Thymus (tissue), 11 donors: ENCODE results near the gene SLC4A8. TPM values are rescaled to one million over a fixed set of nuclear protein-coding genes. Genes with fewer than 3 reads are reported as not detected.

ENCODE experiments used
- DNase-seq, 9 donors: peaks; one replicate each; pipeline ENCODE4 v3.0.0-alpha.2; 2013; ENCODE audit warnings: low spot score in 9 of 9, low read depth in 6 of 9, missing footprints in 1 of 9
- H3K27ac ChIP-seq, 2 donors: one replicate each; pipeline ENCODE4 v1.5.1; 2013; ENCODE audit warnings: control low read depth in 1 of 2, low read depth in 1 of 2, low read length in 1 of 2, mild to moderate bottlenecking in 1 of 2, moderate library complexity in 1 of 2
- H3K27me3 ChIP-seq, 2 donors: one replicate each; pipeline ENCODE4 v1.5.1; 2013; ENCODE audit warnings: low read length in 1 of 2; ENCODE audit not compliant: control insufficient read depth in 2 of 2, insufficient read depth in 1 of 2
- H3K36me3 ChIP-seq, 2 donors: one replicate each; pipeline ENCODE4 v1.5.1; 2013; ENCODE audit warnings: low read length in 1 of 2, mild to moderate bottlenecking in 1 of 2, moderate library complexity in 1 of 2; ENCODE audit not compliant: control insufficient read depth in 2 of 2, insufficient read depth in 2 of 2
- H3K4me1 ChIP-seq, 2 donors: one replicate each; pipeline ENCODE4 v1.5.1; 2013; ENCODE audit warnings: low read length in 2 of 2; ENCODE audit not compliant: control insufficient read depth in 2 of 2, insufficient read depth in 2 of 2
- H3K4me3 ChIP-seq, 2 donors: one replicate each; pipeline ENCODE4 v1.5.1; 2013; ENCODE audit warnings: low read length in 2 of 2, control low read depth in 1 of 2, mild to moderate bottlenecking in 1 of 2
- H3K9me3 ChIP-seq, 2 donors: one replicate each; pipeline ENCODE4 v1.5.1; 2013; ENCODE audit warnings: low read length in 1 of 2, mild to moderate bottlenecking in 1 of 2; ENCODE audit not compliant: control insufficient read depth in 2 of 2, insufficient read depth in 1 of 2
- WGBS: extraction: QIAGEN DNeasy Blood & Tissue Kit; methylation state at CpG from one replicate; pipeline ENCODE4 v1.1.7; 2013; 5-methylcytosine and 5-hydroxymethylcytosine counted together
- polyA plus RNA-seq: library from polyadenylated mRNA; stranded (reverse); fragments of 200-250 nt; gene quantifications from one replicate; pipeline ENCODE4 v1.2.3, GENCODE V29; 2013
- total RNA-seq: library from RNA; stranded (reverse); fragments of 120-200 nt; gene quantifications from one replicate; pipeline ENCODE4 v1.2.4, GENCODE V29; 2013
- donor health status: healthy.

SLC4A8 gene
- total and polyA plus RNA-seq, 2 donors = 1.2 to 1.7 TPM

DNA sequence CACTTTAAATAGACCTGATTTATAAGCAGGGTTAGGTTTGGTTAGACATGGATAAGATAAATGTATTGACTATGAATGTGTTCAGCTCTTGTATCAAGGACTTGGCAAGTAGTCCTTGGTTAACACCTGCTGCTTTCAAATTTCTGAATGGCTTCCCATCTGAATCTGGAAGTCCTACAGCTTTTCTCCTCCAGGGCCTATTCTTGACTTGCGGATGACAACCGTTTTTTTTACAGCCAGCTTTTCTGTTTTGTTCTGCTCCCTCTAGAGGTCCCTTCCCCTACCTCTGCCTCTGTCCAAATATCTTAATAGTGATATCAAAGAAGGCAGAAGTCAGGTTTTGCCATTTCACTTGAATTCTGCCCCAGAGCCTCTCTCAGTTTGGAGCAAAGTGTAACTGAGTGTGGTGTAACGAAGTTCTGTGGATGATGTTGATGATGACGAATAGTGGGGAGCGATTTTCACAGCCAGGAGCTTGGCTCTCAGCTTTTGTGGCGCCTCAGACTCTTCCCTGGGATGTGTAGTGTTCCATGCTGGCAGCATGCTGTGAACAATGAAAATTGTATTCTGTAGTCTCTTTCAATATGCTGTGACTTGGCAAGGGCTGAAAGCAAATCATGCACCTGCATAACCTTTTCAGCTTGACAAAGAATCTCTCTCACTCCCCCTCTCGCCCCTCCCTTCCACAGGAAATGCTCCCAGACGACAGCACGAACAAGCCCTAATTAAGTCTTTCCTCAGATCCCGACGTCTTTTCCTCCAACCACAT is 5.0 kb upstream of the SLC4A8 start:
- H3K27ac ChIP-seq = peak overlapping the region in 1 of 2 donors; percentile 60
- WGBS = 40% methylated on average over 11 of the region's 11 CpGs
- H3K4me3 ChIP-seq = no peak overlapping the region
- no peaks in the 10 kb centered on the region for H3K36me3 ChIP-seq
- no peaks in the 10 kb centered on the region for H3K9me3 ChIP-seq
- H3K4me1 ChIP-seq = peaks cover 19 to 29% of the 10 kb centered on the region in 2 donors
- peak in 6 of 9 donors; percentile 16 to 73 (median 44) for DNase-seq
- H3K27me3 ChIP-seq = peaks cover 0 to 6% of the 10 kb centered on the region in 2 donors

DNA sequence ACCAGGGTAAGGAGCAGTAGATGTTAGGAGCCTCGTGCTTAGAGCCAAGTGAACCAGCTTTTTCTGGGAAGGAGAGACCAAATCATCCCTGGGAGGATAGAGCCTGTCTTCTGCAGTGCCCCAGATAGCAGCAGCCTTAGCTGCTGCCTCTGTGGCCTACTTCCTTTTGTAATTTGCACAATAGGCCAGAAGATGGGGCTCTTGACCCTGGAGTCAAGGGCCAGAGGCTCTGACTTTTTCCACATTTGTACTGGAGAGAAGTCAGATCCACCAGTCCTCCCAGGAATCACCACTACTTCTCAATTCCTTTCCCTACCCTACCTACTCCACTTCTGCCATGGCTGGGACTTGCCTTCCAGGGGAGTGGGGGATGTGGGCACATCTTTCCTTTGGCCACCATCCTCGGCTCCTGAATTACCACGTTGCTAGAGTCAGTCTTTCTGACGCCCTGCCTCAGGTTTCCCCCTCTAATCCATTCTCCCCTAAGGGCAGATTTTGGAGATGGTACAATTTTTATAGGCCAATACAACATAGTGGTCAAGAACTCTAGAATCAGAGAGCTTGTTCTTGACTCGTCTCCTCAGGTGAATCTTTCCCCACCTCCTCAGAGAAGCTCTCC is 3.3 kb upstream of the SLC4A8 start:
- peak; percentile 33 to 82 (median 57) for DNase-seq
- Histone ChIP-seq H3K27me3 (peaks cover 4 to 19% of the 10 kb centered on the region in 2 donors), H3K4me1 (peaks cover 26 to 36% of the 10 kb centered on the region in 2 donors), H3K36me3 (no peaks in the 10 kb centered on the region), H3K27ac (no peak overlapping the region), H3K4me3 (no peak overlapping the region), H3K9me3 (no peaks in the 10 kb centered on the region)
- 81% methylated on average over 5 of the region's 5 CpGs for WGBS

DNA sequence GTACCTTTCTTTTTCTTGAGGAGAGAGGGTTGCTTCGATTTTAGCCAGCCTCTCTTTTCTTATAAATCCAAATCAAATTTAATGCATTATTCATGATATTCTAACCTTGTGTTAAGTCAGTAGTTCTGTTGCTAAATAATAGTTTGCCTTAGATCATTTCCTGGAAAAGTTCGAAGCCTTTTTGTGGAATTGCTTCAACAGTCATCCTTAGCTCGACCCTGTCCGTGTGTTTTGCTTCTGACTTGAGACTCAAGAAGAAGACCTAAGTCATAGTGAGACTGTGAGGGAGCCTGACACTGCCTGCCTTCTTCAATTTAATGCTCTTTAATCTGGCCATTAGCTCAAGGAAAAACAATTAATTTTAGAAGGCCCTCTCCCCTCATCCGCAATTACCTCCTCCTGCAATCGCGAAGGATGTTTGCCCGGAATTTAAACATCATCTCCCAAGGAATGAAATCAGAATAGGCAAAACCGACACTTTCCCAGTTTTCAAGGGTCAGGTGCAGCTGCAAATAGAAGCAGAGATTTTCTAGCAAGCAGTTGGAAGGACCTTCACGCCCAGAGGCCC is 453 bp upstream of the SLC4A8 start:
- peaks cover 4 to 19% of the 10 kb centered on the region in 2 donors for H3K27me3 ChIP-seq

DNA sequence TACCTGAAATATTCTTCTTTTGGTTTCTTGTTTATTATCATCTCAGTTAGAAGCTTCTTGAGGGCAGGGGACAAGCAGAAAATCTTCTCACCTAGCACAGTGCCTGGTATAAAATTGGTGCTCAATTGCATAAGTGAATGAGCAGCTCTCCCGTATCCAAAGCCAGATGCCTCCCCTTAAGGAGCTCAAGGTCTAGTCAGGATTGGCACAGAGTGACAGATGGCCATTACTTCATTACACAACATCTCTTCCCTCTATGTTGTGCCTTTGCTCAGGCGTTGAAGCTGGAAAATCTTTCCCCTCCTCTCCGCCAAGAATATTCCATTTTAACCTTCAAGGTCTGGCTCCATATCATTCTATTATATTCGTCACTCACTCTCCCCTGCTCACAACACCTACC is 3.6 kb downstream of the SLC4A8 start:
- no peak for DNase-seq
- Histone ChIP-seq H3K9me3 (no peaks in the 10 kb centered on the region), H3K4me3 (no peak overlapping the region), H3K27me3 (peaks cover 4 to 19% of the 10 kb centered on the region in 2 donors), H3K36me3 (no peaks in the 10 kb centered on the region), H3K27ac (no peak overlapping the region), H3K4me1 (peaks cover 12% of the 10 kb centered on the region in 2 donors)
- WGBS = 97% methylated on average over 4 of the region's 4 CpGs

More for the DNA sequence above, 453 bp upstream of the SLC4A8 start:
- no peak for DNase-seq
- Histone ChIP-seq H3K27ac (no peak overlapping the region), H3K4me1 (peaks cover 26 to 31% of the 10 kb centered on the region in 2 donors), H3K4me3 (peak overlapping the region; percentile 48 to 63), H3K36me3 (no peaks in the 10 kb centered on the region), H3K9me3 (no peaks in the 10 kb centered on the region)
- WGBS = 40% methylated on average over 10 of the region's 10 CpGs

DNA sequence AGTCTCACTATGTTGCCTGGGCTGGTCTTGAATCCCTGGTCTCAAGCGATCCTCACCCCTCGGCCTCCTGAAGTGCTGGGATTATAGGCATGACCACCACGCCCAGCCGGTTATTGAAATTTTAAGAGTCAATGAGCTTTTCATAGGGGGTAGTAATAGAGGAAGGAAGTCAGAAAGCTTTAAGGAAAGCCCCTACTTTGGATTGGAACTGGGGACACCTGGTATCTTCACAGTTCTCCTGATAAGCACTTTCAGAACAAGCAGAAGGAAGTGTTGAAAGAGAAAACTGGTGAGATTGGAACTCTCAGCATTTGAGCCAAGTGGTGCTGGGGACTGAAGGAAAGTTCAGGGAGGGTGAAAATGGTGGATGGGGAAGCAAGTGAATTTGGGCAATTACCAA is 5.1 kb downstream of the SLC4A8 start:
- DNase-seq = no peak
- H3K4me3 ChIP-seq = no peak overlapping the region
- H3K27me3 ChIP-seq = peaks cover 4 to 12% of the 10 kb centered on the region in 2 donors
- no peak overlapping the region for H3K27ac ChIP-seq
- 98% methylated on average over 4 of the region's 4 CpGs for WGBS
- H3K36me3 ChIP-seq = no peaks in the 10 kb centered on the region
- H3K9me3 ChIP-seq = no peaks in the 10 kb centered on the region
- peaks cover 5 to 6% of the 10 kb centered on the region in 2 donors for H3K4me1 ChIP-seq

DNA sequence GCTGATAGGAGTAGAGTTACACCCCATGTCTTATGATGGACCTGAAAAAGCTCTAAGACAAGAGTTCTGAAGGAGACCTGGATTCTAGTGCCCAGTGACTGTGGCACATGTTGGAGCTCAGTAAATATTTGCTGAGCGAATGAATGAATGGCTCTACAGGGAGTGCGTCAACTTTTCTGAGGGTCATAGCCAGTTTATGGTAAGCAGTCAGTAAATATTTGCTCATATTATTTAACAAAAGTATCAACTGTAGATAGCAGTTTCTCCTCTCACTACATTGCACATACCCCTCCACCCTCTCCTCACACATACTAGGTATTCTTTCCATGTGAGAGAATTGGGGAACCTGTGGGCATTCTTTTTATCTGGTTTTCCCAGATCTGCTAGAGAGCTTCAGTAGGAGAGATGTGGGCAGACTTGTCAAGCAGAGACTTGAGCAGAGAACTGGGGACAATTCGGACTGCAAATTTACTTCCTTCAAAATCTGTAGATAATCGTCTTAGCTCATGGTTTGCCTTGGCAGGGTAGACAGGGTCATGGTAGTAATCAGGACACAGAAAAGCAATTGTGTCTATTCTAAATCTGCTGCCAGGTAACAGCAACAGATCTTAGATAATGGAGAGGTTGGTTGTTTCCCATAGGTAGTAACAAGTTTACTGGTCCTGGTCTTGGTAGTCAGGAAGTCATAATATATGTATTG is 5.7 kb downstream of the SLC4A8 start:
- Histone ChIP-seq H3K27ac (no peak overlapping the region), H3K27me3 (peaks cover 1 to 6% of the 10 kb centered on the region in 2 donors), H3K4me3 (no peak overlapping the region), H3K36me3 (no peaks in the 10 kb centered on the region), H3K9me3 (no peaks in the 10 kb centered on the region), H3K4me1 (no peaks in the 10 kb centered on the region)
- 72% methylated on average over 4 of the region's 4 CpGs for WGBS
- no peak for DNase-seq

DNA sequence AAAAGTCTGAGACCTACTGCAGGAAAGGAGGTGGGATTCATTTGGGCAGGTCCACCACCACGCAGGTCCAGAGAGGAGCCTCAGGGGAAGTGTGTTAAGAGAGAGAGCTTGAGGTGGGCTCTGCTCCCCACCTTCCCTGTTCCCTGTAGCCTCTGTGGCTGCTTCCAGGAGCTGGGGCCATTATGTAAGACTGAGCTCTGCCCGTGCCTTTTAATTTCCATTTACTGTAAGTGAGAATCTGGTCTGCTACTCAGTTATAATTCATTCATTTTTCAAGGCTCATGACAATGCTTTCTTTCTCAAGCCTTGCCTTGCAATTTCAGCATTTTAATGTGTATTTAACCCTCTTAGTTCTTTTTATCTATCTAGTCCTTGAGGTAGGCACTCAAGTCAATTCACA is 8.3 kb downstream of the SLC4A8 start:
- no peaks in the 10 kb centered on the region for H3K36me3 ChIP-seq
- H3K27me3 ChIP-seq = no peaks in the 10 kb centered on the region
- no peak overlapping the region for H3K4me3 ChIP-seq
- H3K9me3 ChIP-seq = no peaks in the 10 kb centered on the region
- H3K4me1 ChIP-seq = no peaks in the 10 kb centered on the region
- WGBS = 96% methylated on average over 2 of the region's 2 CpGs
- no peak for DNase-seq
- H3K27ac ChIP-seq = no peak overlapping the region

DNA sequence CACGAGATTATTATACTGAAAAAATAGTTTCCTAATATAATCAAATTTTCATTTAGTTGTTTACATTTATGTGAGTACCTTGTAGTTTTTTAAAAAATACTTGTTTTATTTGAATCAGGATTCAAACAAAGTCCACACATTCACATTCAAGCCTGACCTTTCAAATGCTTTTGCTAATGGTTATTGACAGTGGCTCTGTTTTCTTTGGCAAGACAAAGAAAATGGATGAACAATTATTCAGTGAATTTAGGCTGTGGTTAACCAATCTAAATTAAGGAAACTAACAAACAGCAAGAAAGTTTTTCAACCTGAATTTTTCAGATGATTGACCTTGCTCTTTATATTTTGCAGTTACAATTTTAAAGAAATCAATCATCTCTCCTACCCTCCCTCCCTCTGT is 9.7 kb downstream of the SLC4A8 start:
- no peak for DNase-seq
- Histone ChIP-seq H3K27me3 (no peaks in the 10 kb centered on the region), H3K27ac (no peak overlapping the region), H3K4me3 (no peak overlapping the region), H3K9me3 (no peaks in the 10 kb centered on the region), H3K4me1 (no peaks in the 10 kb centered on the region), H3K36me3 (no peaks in the 10 kb centered on the region)
- WGBS = 98% methylated on average over 1 of the region's 1 CpG

DNA sequence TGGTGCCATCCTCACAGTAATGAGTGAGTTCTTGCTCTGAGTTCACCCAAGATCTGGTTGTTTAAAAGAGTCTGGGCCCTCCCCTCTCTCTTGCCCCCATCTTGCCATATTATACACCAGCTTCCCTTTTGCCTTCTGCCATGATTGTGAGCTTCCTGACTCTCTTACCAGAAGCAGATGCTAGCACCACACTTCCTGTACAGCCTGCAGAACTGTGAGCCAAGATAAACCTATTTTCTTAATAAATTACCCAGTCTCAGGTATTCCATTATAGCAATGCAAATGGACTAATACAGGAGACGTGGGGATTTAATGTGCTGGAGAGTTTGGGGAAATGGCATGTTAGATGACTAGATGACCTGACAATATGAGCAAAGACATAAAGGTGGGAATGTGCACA is 12.8 kb downstream of the SLC4A8 start:
- no peaks in the 10 kb centered on the region for H3K36me3 ChIP-seq
- no peaks in the 10 kb centered on the region for H3K4me1 ChIP-seq
- WGBS = 65% methylated on average over 1 of the region's 1 CpG
- H3K27me3 ChIP-seq = no peaks in the 10 kb centered on the region
- H3K27ac ChIP-seq = no peak overlapping the region
- no peak for DNase-seq
- no peak overlapping the region for H3K4me3 ChIP-seq
- H3K9me3 ChIP-seq = no peaks in the 10 kb centered on the region
